ENCODE results near the gene BPIFA2.

The BPIFA2 gene

GRCh38 chr20:33130568-33131061 is 37.3 kb upstream of the BPIFA2 start:
- Histone ChIP-seq H3K4me3 (no peak overlapping the region), H3K9ac (ENCODE audit: insufficient read length) (no peak overlapping the region), H3K36me3 (ENCODE audit: insufficient read depth, low read length) (no peaks in the 10 kb centered on the region), H3K9me3 (ENCODE audit: low read depth, low read length) (no peaks in the 10 kb centered on the region), H3K27ac (no peak overlapping the region)
- TF ChIP-seq EZH2 (IDR thresholded peaks at IDR 0.05) (no peak), FOXP2 (optimal IDR thresholded peaks at IDR 0.05; ENCODE audit: control extremely low read depth, extremely low read length, insufficient read depth) (no peak), POLR2AphosphoS5 (IDR thresholded peaks at IDR 0.05; ENCODE audit: borderline replicate concordance, low read depth, low read length) (no peak)
- no peak for DNase-seq (ENCODE audit: low read depth, low spot score)

- Histone ChIP-seq H3K27ac (no peak overlapping the region), H3K4me3 (no peak overlapping the region), H3K9me3 (ENCODE audit: low read depth, low read length) (no peaks in the 10 kb centered on the region), H3K36me3 (ENCODE audit: insufficient read depth, low read length) (no peaks in the 10 kb centered on the region), H3K9ac (ENCODE audit: insufficient read length) (no peak overlapping the region)
- DNase-seq (ENCODE audit: low read depth, low spot score), result no peak
- TF ChIP-seq POLR2AphosphoS5 (IDR thresholded peaks at IDR 0.05; ENCODE audit: borderline replicate concordance, low read depth, low read length) (no peak), EZH2 (IDR thresholded peaks at IDR 0.05) (no peak), FOXP2 (optimal IDR thresholded peaks at IDR 0.05; ENCODE audit: control extremely low read depth, extremely low read length, insufficient read depth) (no peak)
Observed at GRCh38 chr20:33131949-33132473, 35.9 kb upstream of the BPIFA2 start.

GRCh38 chr20:33132513-33133372 is 35.2 kb upstream of the BPIFA2 start:
- Histone ChIP-seq H3K9me3 (ENCODE audit: low read depth, low read length) (no peaks in the 10 kb centered on the region), H3K36me3 (ENCODE audit: insufficient read depth, low read length) (no peaks in the 10 kb centered on the region), H3K27ac (no peak overlapping the region), H3K9ac (ENCODE audit: insufficient read length) (no peak overlapping the region), H3K4me3 (no peak overlapping the region)
- TF ChIP-seq EZH2 (IDR thresholded peaks at IDR 0.05) (no peak), FOXP2 (optimal IDR thresholded peaks at IDR 0.05; ENCODE audit: control extremely low read depth, extremely low read length, insufficient read depth) (no peak), POLR2AphosphoS5 (IDR thresholded peaks at IDR 0.05; ENCODE audit: borderline replicate concordance, low read depth, low read length) (no peak)
- DNase-seq (ENCODE audit: low read depth, low spot score), result no peak

GRCh38 chr20:33133373-33133941 is 34.5 kb upstream of the BPIFA2 start:
- no peaks in the 10 kb centered on the region for H3K9me3 ChIP-seq (ENCODE audit: low read depth, low read length)
- DNase-seq (ENCODE audit: low read depth, low spot score), result no peak
- no peak overlapping the region for H3K27ac ChIP-seq
- TF ChIP-seq EZH2 (IDR thresholded peaks at IDR 0.05), result no peak
- no peak for TF ChIP-seq FOXP2 (optimal IDR thresholded peaks at IDR 0.05; ENCODE audit: control extremely low read depth, extremely low read length, insufficient read depth)
- TF ChIP-seq POLR2AphosphoS5 (IDR thresholded peaks at IDR 0.05; ENCODE audit: borderline replicate concordance, low read depth, low read length), result no peak
- no peaks in the 10 kb centered on the region for H3K36me3 ChIP-seq (ENCODE audit: insufficient read depth, low read length)
- no peak overlapping the region for H3K4me3 ChIP-seq
- no peak overlapping the region for H3K9ac ChIP-seq (ENCODE audit: insufficient read length)

- Histone ChIP-seq H3K36me3 (ENCODE audit: insufficient read depth, low read length) (no peaks in the 10 kb centered on the region), H3K27ac (no peak overlapping the region), H3K4me3 (no peak overlapping the region), H3K9me3 (ENCODE audit: low read depth, low read length) (no peaks in the 10 kb centered on the region), H3K9ac (ENCODE audit: insufficient read length) (no peak overlapping the region)
- no peak for DNase-seq (ENCODE audit: low read depth, low spot score)
- no peak for TF ChIP-seq POLR2AphosphoS5 (IDR thresholded peaks at IDR 0.05; ENCODE audit: borderline replicate concordance, low read depth, low read length)
- no peak for TF ChIP-seq EZH2 (IDR thresholded peaks at IDR 0.05)
- TF ChIP-seq FOXP2 (optimal IDR thresholded peaks at IDR 0.05; ENCODE audit: control extremely low read depth, extremely low read length, insufficient read depth), result no peak
Observed at GRCh38 chr20:33137195-33137594, 30.8 kb upstream of the BPIFA2 start.

GRCh38 chr20:33139467-33139866 is 28.5 kb upstream of the BPIFA2 start:
- Histone ChIP-seq H3K9me3 (ENCODE audit: low read depth, low read length) (no peaks in the 10 kb centered on the region; the same call in 1 of the 2 replicates), H3K27ac (no peak overlapping the region), H3K9ac (ENCODE audit: insufficient read length) (no peak overlapping the region), H3K4me3 (no peak overlapping the region), H3K36me3 (ENCODE audit: insufficient read depth, low read length) (no peaks in the 10 kb centered on the region)
- DNase-seq (ENCODE audit: low read depth, low spot score), result no peak
- TF ChIP-seq EZH2 (IDR thresholded peaks at IDR 0.05) (no peak), FOXP2 (optimal IDR thresholded peaks at IDR 0.05; ENCODE audit: control extremely low read depth, extremely low read length, insufficient read depth) (no peak), POLR2AphosphoS5 (IDR thresholded peaks at IDR 0.05; ENCODE audit: borderline replicate concordance, low read depth, low read length) (no peak)

- Histone ChIP-seq H3K9me3 (ENCODE audit: low read depth, low read length) (no peaks in the 10 kb centered on the region; the same call in 1 of the 2 replicates), H3K36me3 (ENCODE audit: insufficient read depth, low read length) (no peaks in the 10 kb centered on the region), H3K4me3 (no peak overlapping the region), H3K27ac (no peak overlapping the region), H3K9ac (ENCODE audit: insufficient read length) (no peak overlapping the region)
- DNase-seq (ENCODE audit: low read depth, low spot score), result no peak
- TF ChIP-seq POLR2AphosphoS5 (IDR thresholded peaks at IDR 0.05; ENCODE audit: borderline replicate concordance, low read depth, low read length) (no peak), FOXP2 (optimal IDR thresholded peaks at IDR 0.05; ENCODE audit: control extremely low read depth, extremely low read length, insufficient read depth) (no peak), EZH2 (IDR thresholded peaks at IDR 0.05) (no peak)
Observed at GRCh38 chr20:33145521-33145920, 22.4 kb upstream of the BPIFA2 start.

- H3K36me3 ChIP-seq (ENCODE audit: insufficient read depth, low read length), result no peaks in the 10 kb centered on the region
- TF ChIP-seq FOXP2 (optimal IDR thresholded peaks at IDR 0.05; ENCODE audit: control extremely low read depth, extremely low read length, insufficient read depth) (no peak), POLR2AphosphoS5 (IDR thresholded peaks at IDR 0.05; ENCODE audit: borderline replicate concordance, low read depth, low read length) (no peak), EZH2 (IDR thresholded peaks at IDR 0.05) (no peak)
- H3K27ac ChIP-seq, result no peak overlapping the region
- H3K4me3 ChIP-seq, result no peak overlapping the region
- no peaks in the 10 kb centered on the region; the same call in 1 of the 2 replicates for H3K9me3 ChIP-seq (ENCODE audit: low read depth, low read length)
- H3K9ac ChIP-seq (ENCODE audit: insufficient read length), result no peak overlapping the region
- DNase-seq (ENCODE audit: low read depth, low spot score), result no peak
Observed at GRCh38 chr20:33147299-33147698, 20.7 kb upstream of the BPIFA2 start.

Measured in SK-N-MC (cell line).